HL-60 (cell line): Measurements from ENCODE around the gene POU5F2.

ENCODE experiments used
- DNase-seq, 2 experiments: peaks; one replicate each; pipeline ENCODE4 v3.0.0-alpha.2; 2010 to 2020; ENCODE audit warnings: low read depth in 1 of 2, low spot score in 1 of 2
- H3K27ac ChIP-seq: fragments of 250-450 bp; sonication (Bioruptor Pico); replicated peaks from 2 replicates; pipeline ENCODE4 v1.5.1; 2020; ENCODE audit warnings: mild to moderate bottlenecking, moderate library complexity
- H3K27me3 ChIP-seq: fragments of 250-450 bp; sonication (Bioruptor Pico); 2 replicates; pipeline ENCODE4 v1.5.1; 2021; ENCODE audit warnings: mild to moderate bottlenecking, moderate library complexity; ENCODE audit not compliant: insufficient read depth, poor library complexity, severe bottlenecking
- H3K4me3 ChIP-seq: replicated peaks from 2 replicates; pipeline ENCODE4 v1.5.1; 2011; ENCODE audit warnings: mild to moderate bottlenecking, control low read depth, low read length; ENCODE audit not compliant: insufficient read depth
- CTCF ChIP-seq: IDR thresholded peaks from one replicate; pipeline ENCODE4 v1.5.1; 2011; ENCODE audit warnings: low read length, control low read depth, inconsistent platforms; ENCODE audit not compliant: insufficient read depth
- GABPA ChIP-seq: IDR thresholded peaks from 2 replicates; pipeline ENCODE4 v1.6.1; 2012; ENCODE audit warnings: low read depth
- POLR2AphosphoS5 ChIP-seq: IDR thresholded peaks from 2 replicates; pipeline ENCODE4 v1.6.1; 2012; ENCODE audit warnings: low read depth
- REST ChIP-seq: IDR thresholded peaks from 2 replicates; pipeline ENCODE4 v1.6.1; 2012; ENCODE audit warnings: low read depth; ENCODE audit not compliant: insufficient replicate concordance
- SPI1 ChIP-seq: IDR thresholded peaks from 2 replicates; pipeline ENCODE4 v1.6.1; 2012; ENCODE audit warnings: low read depth, mild to moderate bottlenecking, borderline replicate concordance

Gene POU5F2

GRCh38 chr5:93756372-93756771 is 15.0 kb upstream of the POU5F2 start:
- DNase-seq: no peak
- Histone ChIP-seq H3K4me3 (no peak overlapping the region), H3K27ac (no peak overlapping the region), H3K27me3 (no peaks in the 10 kb centered on the region)
- no peak for TF ChIP-seq SPI1
- no peak for TF ChIP-seq GABPA
- TF ChIP-seq REST: no peak
- no peak for TF ChIP-seq POLR2AphosphoS5
- no peak for TF ChIP-seq CTCF

- Histone ChIP-seq H3K27ac (no peak overlapping the region), H3K27me3 (no peaks in the 10 kb centered on the region), H3K4me3 (no peak overlapping the region)
- no peak for DNase-seq
- TF ChIP-seq POLR2AphosphoS5: no peak
- no peak for TF ChIP-seq CTCF
- no peak for TF ChIP-seq SPI1
- TF ChIP-seq REST: no peak
Measured at GRCh38 chr5:93755716-93756115, 14.3 kb upstream of the POU5F2 start.

- H3K4me3 ChIP-seq: no peak overlapping the region
- no peaks in the 10 kb centered on the region for H3K27me3 ChIP-seq
- DNase-seq: no peak
- TF ChIP-seq POLR2AphosphoS5: no peak
- TF ChIP-seq REST: no peak
- no peak for TF ChIP-seq CTCF
- no peak for TF ChIP-seq SPI1
- no peak for TF ChIP-seq GABPA
- H3K27ac ChIP-seq: no peak overlapping the region
Measured at GRCh38 chr5:93748875-93749397, 7.5 kb upstream of the POU5F2 start.
